Measurements from ENCODE around the gene HTRA3. TPM values are rescaled to one million over a fixed set of nuclear protein-coding genes. Genes with fewer than 3 reads are reported as not detected.

Gene HTRA3
- total RNA-seq, 4 donors from 2014 or later, result 4.0 to 18.2 (median 11.4) TPM

DNA sequence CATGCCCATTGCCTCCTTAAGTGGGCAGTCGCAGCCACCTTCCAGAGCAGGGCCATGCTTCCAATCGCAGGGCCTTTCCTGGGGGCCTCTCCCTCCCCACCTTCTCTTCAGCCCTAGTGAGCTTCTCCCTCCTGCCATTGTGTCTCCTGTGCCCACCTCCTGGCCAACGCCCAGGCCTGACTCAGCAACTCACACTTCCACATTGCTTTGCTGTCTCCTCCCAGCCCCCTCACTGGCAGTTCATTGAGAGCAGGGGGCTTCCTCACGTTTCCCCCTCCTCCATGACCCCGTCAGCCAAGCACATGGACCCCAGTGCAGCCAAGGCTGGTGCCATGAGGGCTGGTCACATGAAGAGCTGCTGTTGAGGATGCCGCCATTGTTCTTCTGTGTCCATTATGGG lies 25.9 kb downstream of the HTRA3 start:
- 81 to 83% methylated on average over 6 of the region's 6 CpGs for WGBS, 2 donors
- peak in 1 of 2 donors; percentile 69 for DNase-seq (ENCODE audit: low spot score in 2 of 2)
- H3K4me3 ChIP-seq (ENCODE audit: low read depth, poor library complexity, severe bottlenecking), result no peak overlapping the region
- TF ChIP-seq POLR2A (IDR thresholded peaks at IDR 0.05), result no peak
- TF ChIP-seq, protein P1, sequence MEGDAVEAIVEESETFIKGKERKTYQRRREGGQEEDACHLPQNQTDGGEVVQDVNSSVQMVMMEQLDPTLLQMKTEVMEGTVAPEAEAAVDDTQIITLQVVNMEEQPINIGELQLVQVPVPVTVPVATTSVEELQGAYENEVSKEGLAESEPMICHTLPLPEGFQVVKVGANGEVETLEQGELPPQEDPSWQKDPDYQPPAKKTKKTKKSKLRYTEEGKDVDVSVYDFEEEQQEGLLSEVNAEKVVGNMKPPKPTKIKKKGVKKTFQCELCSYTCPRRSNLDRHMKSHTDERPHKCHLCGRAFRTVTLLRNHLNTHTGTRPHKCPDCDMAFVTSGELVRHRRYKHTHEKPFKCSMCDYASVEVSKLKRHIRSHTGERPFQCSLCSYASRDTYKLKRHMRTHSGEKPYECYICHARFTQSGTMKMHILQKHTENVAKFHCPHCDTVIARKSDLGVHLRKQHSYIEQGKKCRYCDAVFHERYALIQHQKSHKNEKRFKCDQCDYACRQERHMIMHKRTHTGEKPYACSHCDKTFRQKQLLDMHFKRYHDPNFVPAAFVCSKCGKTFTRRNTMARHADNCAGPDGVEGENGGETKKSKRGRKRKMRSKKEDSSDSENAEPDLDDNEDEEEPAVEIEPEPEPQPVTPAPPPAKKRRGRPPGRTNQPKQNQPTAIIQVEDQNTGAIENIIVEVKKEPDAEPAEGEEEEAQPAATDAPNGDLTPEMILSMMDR (IDR thresholded peaks at IDR 0.05), result no peak
- intact Hi-C loops (cut with DNase I; ENCODE audit: low total_unique reads), result no loop called here

GRCh38 chr4:8296491-8296890 lies 26.9 kb downstream of the HTRA3 start:
- WGBS, 2 donors, result 61 to 66% methylated on average over 3 of the region's 3 CpGs
- intact Hi-C loops (cut with DNase I; ENCODE audit: low total_unique reads), result no loop called here
- no peak overlapping the region for H3K4me3 ChIP-seq (ENCODE audit: low read depth, poor library complexity, severe bottlenecking)
- no peak for TF ChIP-seq POLR2A (IDR thresholded peaks at IDR 0.05)
- TF ChIP-seq, protein P1 (IDR thresholded peaks at IDR 0.05), result no peak
- peak in 1 of 2 donors; percentile 63 for DNase-seq (ENCODE audit: low spot score in 2 of 2)

DNA sequence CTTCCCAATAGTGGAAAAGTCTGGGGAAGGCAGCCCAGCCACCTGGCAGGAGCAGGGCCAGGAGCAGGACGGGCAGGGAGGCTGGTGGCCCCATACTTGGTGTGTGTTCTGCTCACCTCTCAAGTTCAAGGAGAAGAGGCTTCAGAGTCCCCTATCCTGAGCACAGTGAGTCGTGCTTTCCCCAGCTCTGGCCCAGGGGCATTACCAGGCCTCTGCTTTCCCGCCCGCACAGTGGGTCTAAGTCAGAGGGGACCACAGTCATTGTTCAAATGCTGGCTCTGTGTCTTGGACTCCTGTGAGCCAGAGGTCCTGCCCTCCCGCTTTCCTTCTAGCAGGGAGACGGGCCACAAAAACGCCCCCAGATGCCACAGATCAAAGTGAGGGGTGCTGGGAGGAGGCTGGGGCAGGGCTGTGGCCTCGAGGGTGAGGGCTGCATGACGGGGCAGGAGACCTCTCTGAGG lies 27.6 kb downstream of the HTRA3 start:
- TF ChIP-seq, protein P1 (IDR thresholded peaks at IDR 0.05), result no peak
- no peak for TF ChIP-seq POLR2A (IDR thresholded peaks at IDR 0.05)
- no peak overlapping the region for H3K4me3 ChIP-seq (ENCODE audit: low read depth, poor library complexity, severe bottlenecking)
- peak in 1 of 2 donors; percentile 39 for DNase-seq (ENCODE audit: low spot score in 2 of 2)
- intact Hi-C loops (cut with DNase I; ENCODE audit: low total_unique reads), result no loop called here
- WGBS, 2 donors, result 87% methylated on average over 9 of the region's 9 CpGs

DNA sequence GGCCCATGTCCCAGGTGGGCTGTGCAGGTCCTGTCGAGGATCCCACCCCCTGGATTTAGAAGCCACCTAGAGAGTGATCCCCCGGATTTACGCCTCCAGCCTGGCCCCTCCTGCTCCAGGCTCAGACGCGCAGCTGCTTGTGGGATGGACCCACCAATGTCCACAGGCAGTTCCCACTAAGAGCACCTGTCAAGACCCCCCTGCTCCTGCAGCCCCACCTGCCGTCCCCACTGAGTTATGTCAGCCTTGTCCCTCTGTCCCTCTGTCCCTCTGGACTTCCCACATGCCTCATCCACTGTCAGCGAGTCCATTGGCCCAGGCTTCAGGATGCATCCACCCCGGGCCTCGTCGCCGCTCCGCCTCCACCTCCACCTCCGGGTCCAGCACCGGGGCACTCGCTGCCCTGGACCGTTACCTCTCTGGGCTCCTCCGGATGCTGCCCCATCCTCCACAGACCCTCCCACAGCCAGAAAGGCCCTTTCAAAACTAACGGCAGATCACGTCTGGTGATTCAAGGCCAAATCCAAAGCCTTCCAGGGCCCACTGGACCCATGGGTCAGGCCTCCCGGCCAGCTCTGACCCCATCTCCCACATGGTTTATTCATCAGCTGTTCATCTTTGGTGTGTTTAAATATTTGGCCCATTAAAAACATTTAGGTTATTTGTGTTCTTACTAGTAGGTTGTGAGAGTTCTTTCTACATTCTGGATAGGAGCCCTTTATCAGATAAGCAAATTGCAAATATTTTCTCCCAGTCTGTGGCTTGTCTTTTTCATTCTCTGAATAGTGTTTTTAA lies 28.3 kb downstream of the HTRA3 start:
- TF ChIP-seq, protein P1 (IDR thresholded peaks at IDR 0.05), result no peak
- no peak for TF ChIP-seq POLR2A (IDR thresholded peaks at IDR 0.05)
- intact Hi-C loops (cut with DNase I; ENCODE audit: low total_unique reads), result no loop called here
- peak in 1 of 2 donors; percentile 83 for DNase-seq (ENCODE audit: low spot score in 2 of 2)
- H3K4me3 ChIP-seq (ENCODE audit: low read depth, poor library complexity, severe bottlenecking), result no peak overlapping the region
- WGBS, 2 donors, result 79 to 80% methylated on average over 20 of the region's 20 CpGs

DNA sequence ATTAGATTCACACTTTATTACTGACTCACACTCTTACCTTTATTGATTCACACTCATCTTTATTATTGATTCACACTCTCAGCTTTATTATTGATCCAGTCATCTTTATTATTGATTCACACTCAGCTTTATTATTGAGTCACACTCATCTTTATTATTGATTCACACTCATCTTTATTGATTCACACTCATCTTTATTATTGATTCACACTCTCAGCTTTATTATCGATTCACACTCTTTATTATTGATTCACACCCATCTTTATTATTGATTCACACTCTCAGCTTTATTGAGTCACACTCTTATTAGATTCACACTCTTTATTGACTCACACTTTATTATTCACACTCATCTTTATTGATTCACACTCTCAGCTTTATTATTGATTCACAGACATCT lies 31.3 kb downstream of the HTRA3 start:
- no peak overlapping the region for H3K4me3 ChIP-seq (ENCODE audit: low read depth, poor library complexity, severe bottlenecking)
- no peak for DNase-seq (ENCODE audit: low spot score in 2 of 2)
- WGBS, 2 donors, result 88 to 96% methylated on average over 1 of the region's 1 CpG
- no peak for TF ChIP-seq POLR2A (IDR thresholded peaks at IDR 0.05)
- TF ChIP-seq, protein P1 (IDR thresholded peaks at IDR 0.05), result no peak
- intact Hi-C loops (cut with DNase I; ENCODE audit: low total_unique reads), result no loop called here

Measured in lower leg skin (tissue), 4 donors.